ENCODE results near the gene SH3BP2. TPM values are rescaled to one million over a fixed set of nuclear protein-coding genes. Genes with fewer than 3 reads are reported as not detected.

Gene SH3BP2
- total RNA-seq, 4 donors from 2014 or later, result 54.8 to 208 (median 102) TPM

- H3K27ac ChIP-seq, result peak overlapping the region; percentile 83 to 96 (median 95)
- DNase-seq, result peak in 2 of 3 donors; percentile 8 to 28
- TF ChIP-seq POLR2A (IDR thresholded peaks at IDR 0.05) (no peak), CTCF (IDR thresholded peaks at IDR 0.05) (no peak)
- H3K4me3 ChIP-seq, result peak overlapping the region; percentile 59 to 91 (median 86)
- H3K36me3 ChIP-seq, result no peaks in the 10 kb centered on the region
- H3K9me3 ChIP-seq, result no peaks in the 10 kb centered on the region
- H3K27me3 ChIP-seq, result no peaks in the 10 kb centered on the region
- H3K4me1 ChIP-seq, result peaks cover 2 to 33% (median 10%) of the 10 kb centered on the region in 4 donors
Observed at GRCh38 chr4:2842687-2843262, 49.9 kb downstream of the SH3BP2 start.

- H3K4me3 ChIP-seq, result peak within 1 kb of the TSS; percentile 59 to 91 (median 86)
- no peaks in the 10 kb centered on the region for H3K27me3 ChIP-seq
- H3K36me3 ChIP-seq, result no peaks in the 10 kb centered on the region
- peak; percentile 86 to 98 (median 95) for DNase-seq
- TF ChIP-seq CTCF (IDR thresholded peaks at IDR 0.05) (no peak), POLR2A (IDR thresholded peaks at IDR 0.05) (peak; percentile 89 to 90)
- peak within 1 kb of the TSS; percentile 83 to 96 (median 95) for H3K27ac ChIP-seq
- no peaks in the 10 kb centered on the region for H3K9me3 ChIP-seq
- H3K4me1 ChIP-seq, result peaks cover 0 to 37% (median 9%) of the 10 kb centered on the region in 4 donors
Observed at GRCh38 chr4:2843263-2843940, 50.5 kb downstream of the SH3BP2 start, which contains the start of gene ADD1. Gene ADD1, plus strand, starts transcription at chr4:2843844. Its CDS starts 32,072 bp downstream, at chr4:2875916.

- peaks cover 0 to 44% (median 9%) of the 10 kb centered on the region in 4 donors for H3K4me1 ChIP-seq
- H3K27ac ChIP-seq, result peak overlapping the region; percentile 83 to 96 (median 95)
- peak; percentile 43 to 69 (median 65) for DNase-seq
- no peaks in the 10 kb centered on the region for H3K36me3 ChIP-seq
- TF ChIP-seq POLR2A (IDR thresholded peaks at IDR 0.05) (no peak), CTCF (IDR thresholded peaks at IDR 0.05) (no peak)
- H3K9me3 ChIP-seq, result no peaks in the 10 kb centered on the region
- H3K27me3 ChIP-seq, result no peaks in the 10 kb centered on the region
- peak overlapping the region; percentile 59 to 91 (median 86) for H3K4me3 ChIP-seq
Observed at GRCh38 chr4:2843941-2844584, 51.2 kb downstream of the SH3BP2 start.

GRCh38 chr4:2846172-2846571 lies 53.3 kb downstream of the SH3BP2 start:
- Histone ChIP-seq H3K27me3 (no peaks in the 10 kb centered on the region), H3K4me3 (no peak overlapping the region), H3K27ac (no peak overlapping the region), H3K9me3 (no peaks in the 10 kb centered on the region), H3K36me3 (no peaks in the 10 kb centered on the region), H3K4me1 (peaks cover 3 to 58% (median 12%) of the 10 kb centered on the region in 4 donors)
- DNase-seq, result no peak
- TF ChIP-seq POLR2A (IDR thresholded peaks at IDR 0.05), result no peak
- no peak for TF ChIP-seq CTCF (IDR thresholded peaks at IDR 0.05)

- Histone ChIP-seq H3K4me3 (no peak overlapping the region), H3K27me3 (no peaks in the 10 kb centered on the region), H3K36me3 (no peaks in the 10 kb centered on the region), H3K9me3 (no peaks in the 10 kb centered on the region), H3K27ac (peak overlapping the region in 2 of 4 donors; percentile 11 to 40), H3K4me1 (peaks cover 3 to 66% (median 19%) of the 10 kb centered on the region in 4 donors)
- DNase-seq, result no peak
- no peak for TF ChIP-seq CTCF (IDR thresholded peaks at IDR 0.05)
- TF ChIP-seq POLR2A (IDR thresholded peaks at IDR 0.05), result no peak
Observed at GRCh38 chr4:2847302-2847871, 54.5 kb downstream of the SH3BP2 start.

Measured in Peyer's patch (tissue), 4 donors.